HL-60 (cell line): Measurements from ENCODE around the gene CMTM5.

Experiments
- DNase-seq, 2 experiments: peaks; one replicate each; pipeline ENCODE4 v3.0.0-alpha.2; 2010 to 2020; ENCODE audit warnings: low read depth in 1 of 2, low spot score in 1 of 2
- H3K27ac ChIP-seq: fragments of 250-450 bp; sonication (Bioruptor Pico); replicated peaks from 2 replicates; pipeline ENCODE4 v1.5.1; 2020; ENCODE audit warnings: mild to moderate bottlenecking, moderate library complexity
- H3K27me3 ChIP-seq: fragments of 250-450 bp; sonication (Bioruptor Pico); 2 replicates; pipeline ENCODE4 v1.5.1; 2021; ENCODE audit warnings: mild to moderate bottlenecking, moderate library complexity; ENCODE audit not compliant: insufficient read depth, poor library complexity, severe bottlenecking
- H3K4me3 ChIP-seq: replicated peaks from 2 replicates; pipeline ENCODE4 v1.5.1; 2011; ENCODE audit warnings: mild to moderate bottlenecking, control low read depth, low read length; ENCODE audit not compliant: insufficient read depth
- GABPA ChIP-seq: IDR thresholded peaks from 2 replicates; pipeline ENCODE4 v1.6.1; 2012; ENCODE audit warnings: low read depth
- POLR2AphosphoS5 ChIP-seq: IDR thresholded peaks from 2 replicates; pipeline ENCODE4 v1.6.1; 2012; ENCODE audit warnings: low read depth
- SPI1 ChIP-seq: IDR thresholded peaks from 2 replicates; pipeline ENCODE4 v1.6.1; 2012; ENCODE audit warnings: low read depth, mild to moderate bottlenecking, borderline replicate concordance
- TF ChIP-seq, protein P1 (sequence below): IDR thresholded peaks from 2 replicates; pipeline ENCODE4 v1.6.1; 2012; ENCODE audit warnings: low read depth; ENCODE audit not compliant: insufficient replicate concordance
- TF ChIP-seq, protein P2 (sequence below): IDR thresholded peaks from one replicate; pipeline ENCODE4 v1.5.1; 2011; ENCODE audit warnings: low read length, control low read depth, inconsistent platforms; ENCODE audit not compliant: insufficient read depth

The CMTM5 gene

GRCh38 chr14:23371865-23372264 is 5.0 kb upstream of the CMTM5 start:
- TF ChIP-seq, protein P1, sequence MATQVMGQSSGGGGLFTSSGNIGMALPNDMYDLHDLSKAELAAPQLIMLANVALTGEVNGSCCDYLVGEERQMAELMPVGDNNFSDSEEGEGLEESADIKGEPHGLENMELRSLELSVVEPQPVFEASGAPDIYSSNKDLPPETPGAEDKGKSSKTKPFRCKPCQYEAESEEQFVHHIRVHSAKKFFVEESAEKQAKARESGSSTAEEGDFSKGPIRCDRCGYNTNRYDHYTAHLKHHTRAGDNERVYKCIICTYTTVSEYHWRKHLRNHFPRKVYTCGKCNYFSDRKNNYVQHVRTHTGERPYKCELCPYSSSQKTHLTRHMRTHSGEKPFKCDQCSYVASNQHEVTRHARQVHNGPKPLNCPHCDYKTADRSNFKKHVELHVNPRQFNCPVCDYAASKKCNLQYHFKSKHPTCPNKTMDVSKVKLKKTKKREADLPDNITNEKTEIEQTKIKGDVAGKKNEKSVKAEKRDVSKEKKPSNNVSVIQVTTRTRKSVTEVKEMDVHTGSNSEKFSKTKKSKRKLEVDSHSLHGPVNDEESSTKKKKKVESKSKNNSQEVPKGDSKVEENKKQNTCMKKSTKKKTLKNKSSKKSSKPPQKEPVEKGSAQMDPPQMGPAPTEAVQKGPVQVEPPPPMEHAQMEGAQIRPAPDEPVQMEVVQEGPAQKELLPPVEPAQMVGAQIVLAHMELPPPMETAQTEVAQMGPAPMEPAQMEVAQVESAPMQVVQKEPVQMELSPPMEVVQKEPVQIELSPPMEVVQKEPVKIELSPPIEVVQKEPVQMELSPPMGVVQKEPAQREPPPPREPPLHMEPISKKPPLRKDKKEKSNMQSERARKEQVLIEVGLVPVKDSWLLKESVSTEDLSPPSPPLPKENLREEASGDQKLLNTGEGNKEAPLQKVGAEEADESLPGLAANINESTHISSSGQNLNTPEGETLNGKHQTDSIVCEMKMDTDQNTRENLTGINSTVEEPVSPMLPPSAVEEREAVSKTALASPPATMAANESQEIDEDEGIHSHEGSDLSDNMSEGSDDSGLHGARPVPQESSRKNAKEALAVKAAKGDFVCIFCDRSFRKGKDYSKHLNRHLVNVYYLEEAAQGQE, result no peak
- TF ChIP-seq POLR2AphosphoS5 (no peak), GABPA (no peak), SPI1 (no peak)
- TF ChIP-seq, protein P2, sequence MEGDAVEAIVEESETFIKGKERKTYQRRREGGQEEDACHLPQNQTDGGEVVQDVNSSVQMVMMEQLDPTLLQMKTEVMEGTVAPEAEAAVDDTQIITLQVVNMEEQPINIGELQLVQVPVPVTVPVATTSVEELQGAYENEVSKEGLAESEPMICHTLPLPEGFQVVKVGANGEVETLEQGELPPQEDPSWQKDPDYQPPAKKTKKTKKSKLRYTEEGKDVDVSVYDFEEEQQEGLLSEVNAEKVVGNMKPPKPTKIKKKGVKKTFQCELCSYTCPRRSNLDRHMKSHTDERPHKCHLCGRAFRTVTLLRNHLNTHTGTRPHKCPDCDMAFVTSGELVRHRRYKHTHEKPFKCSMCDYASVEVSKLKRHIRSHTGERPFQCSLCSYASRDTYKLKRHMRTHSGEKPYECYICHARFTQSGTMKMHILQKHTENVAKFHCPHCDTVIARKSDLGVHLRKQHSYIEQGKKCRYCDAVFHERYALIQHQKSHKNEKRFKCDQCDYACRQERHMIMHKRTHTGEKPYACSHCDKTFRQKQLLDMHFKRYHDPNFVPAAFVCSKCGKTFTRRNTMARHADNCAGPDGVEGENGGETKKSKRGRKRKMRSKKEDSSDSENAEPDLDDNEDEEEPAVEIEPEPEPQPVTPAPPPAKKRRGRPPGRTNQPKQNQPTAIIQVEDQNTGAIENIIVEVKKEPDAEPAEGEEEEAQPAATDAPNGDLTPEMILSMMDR, result no peak
- DNase-seq, result no peak
- H3K4me3 ChIP-seq, result no peak overlapping the region
- peaks cover 11% of the 10 kb centered on the region for H3K27me3 ChIP-seq
- H3K27ac ChIP-seq, result no peak overlapping the region

- Histone ChIP-seq H3K4me3 (no peak within 1 kb of the TSS), H3K27ac (no peak within 1 kb of the TSS), H3K27me3 (peaks cover 7% of the 10 kb centered on the region)
- TF ChIP-seq POLR2AphosphoS5, result no peak
- no peak for TF ChIP-seq GABPA
- TF ChIP-seq, protein P1, result no peak
- TF ChIP-seq SPI1, result no peak
- TF ChIP-seq, protein P2, result no peak
- no peak for DNase-seq
Observed at GRCh38 chr14:23372509-23372908, 4.3 kb upstream of the CMTM5 start, which contains the start of gene IL25. Gene IL25, plus strand, starts transcription at chr14:23372809.

GRCh38 chr14:23373041-23373440 is 3.8 kb upstream of the CMTM5 start:
- Histone ChIP-seq H3K4me3 (no peak overlapping the region), H3K27ac (no peak overlapping the region), H3K27me3 (peaks cover 4% of the 10 kb centered on the region)
- TF ChIP-seq, protein P2, result no peak
- TF ChIP-seq POLR2AphosphoS5 (no peak), GABPA (no peak), SPI1 (no peak)
- TF ChIP-seq, protein P1, result no peak
- DNase-seq, result no peak
